ENCODE measurements around the gene COMMD1. TPM values are rescaled to one million over a fixed set of nuclear protein-coding genes. Genes with fewer than 3 reads are reported as not detected.

COMMD1 gene
- total RNA-seq, 1 experiment from 2014 or later = 31.7 TPM

DNA sequence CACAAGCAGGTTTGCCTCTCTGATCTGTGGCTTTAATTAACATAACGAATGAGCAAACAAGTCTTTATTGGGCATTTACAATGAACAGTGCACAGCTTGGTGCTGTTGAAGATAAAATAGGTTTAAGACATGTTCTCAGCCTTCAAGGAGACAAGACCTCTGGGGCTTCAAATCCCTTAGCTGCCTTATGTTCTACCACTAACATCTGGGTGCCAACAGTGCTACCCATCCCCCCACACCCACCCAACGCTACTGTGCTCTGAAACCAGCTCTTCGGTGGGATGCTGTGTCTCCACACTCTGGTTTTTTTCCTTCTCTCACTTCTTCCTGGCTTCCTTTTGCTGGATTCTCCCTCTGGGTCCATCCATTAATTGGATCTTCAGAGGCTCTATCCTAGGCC, 276.4 kb downstream of the COMMD1 start:
- H3K4me2 ChIP-seq (ENCODE audit: low read length) = no peak overlapping the region
- ATAC-seq = no peak
- H3K79me2 ChIP-seq (ENCODE audit: low read length) = no peaks in the 10 kb centered on the region
- DNase-seq = no peak
- H3K4me3 ChIP-seq (ENCODE audit: low read length) = no peak overlapping the region
- TF ChIP-seq, protein P1, sequence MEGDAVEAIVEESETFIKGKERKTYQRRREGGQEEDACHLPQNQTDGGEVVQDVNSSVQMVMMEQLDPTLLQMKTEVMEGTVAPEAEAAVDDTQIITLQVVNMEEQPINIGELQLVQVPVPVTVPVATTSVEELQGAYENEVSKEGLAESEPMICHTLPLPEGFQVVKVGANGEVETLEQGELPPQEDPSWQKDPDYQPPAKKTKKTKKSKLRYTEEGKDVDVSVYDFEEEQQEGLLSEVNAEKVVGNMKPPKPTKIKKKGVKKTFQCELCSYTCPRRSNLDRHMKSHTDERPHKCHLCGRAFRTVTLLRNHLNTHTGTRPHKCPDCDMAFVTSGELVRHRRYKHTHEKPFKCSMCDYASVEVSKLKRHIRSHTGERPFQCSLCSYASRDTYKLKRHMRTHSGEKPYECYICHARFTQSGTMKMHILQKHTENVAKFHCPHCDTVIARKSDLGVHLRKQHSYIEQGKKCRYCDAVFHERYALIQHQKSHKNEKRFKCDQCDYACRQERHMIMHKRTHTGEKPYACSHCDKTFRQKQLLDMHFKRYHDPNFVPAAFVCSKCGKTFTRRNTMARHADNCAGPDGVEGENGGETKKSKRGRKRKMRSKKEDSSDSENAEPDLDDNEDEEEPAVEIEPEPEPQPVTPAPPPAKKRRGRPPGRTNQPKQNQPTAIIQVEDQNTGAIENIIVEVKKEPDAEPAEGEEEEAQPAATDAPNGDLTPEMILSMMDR (conservative IDR thresholded peaks at IDR 0.05; ENCODE audit: low read depth, low read length) = no peak
- H3K4me1 ChIP-seq (ENCODE audit: insufficient read depth, low read length) = no peaks in the 10 kb centered on the region
- H2AFZ ChIP-seq (ENCODE audit: low read length) = no peak overlapping the region
- H3K36me3 ChIP-seq (ENCODE audit: low read depth, low read length) = no peaks in the 10 kb centered on the region
- H3F3A ChIP-seq (ENCODE audit: low read length, unreplicated experiment) = no peaks in the 10 kb centered on the region
- intact Hi-C loops (cut with micrococcal nuclease) = no loop called here
- no peaks in the 10 kb centered on the region for H3K27me3 ChIP-seq (ENCODE audit: low read length)
- H4K20me1 ChIP-seq (ENCODE audit: low read length) = no peaks in the 10 kb centered on the region
- ChIA-PET POLR2A (ENCODE audit: unreplicated experiment) (no interaction called here), CTCF (no interaction called here)
- H3K9me3 ChIP-seq (ENCODE audit: low read length) = no peaks in the 10 kb centered on the region
- H3K9me2 ChIP-seq (replicated peaks; ENCODE audit: low read length) = no peaks in the 10 kb centered on the region
- no peak overlapping the region for H3K9ac ChIP-seq (ENCODE audit: low read length)
- no peak overlapping the region for H3K27ac ChIP-seq (ENCODE audit: low read length)
- no TSS peak for BruUV-seq (replicated peaks)

DNA sequence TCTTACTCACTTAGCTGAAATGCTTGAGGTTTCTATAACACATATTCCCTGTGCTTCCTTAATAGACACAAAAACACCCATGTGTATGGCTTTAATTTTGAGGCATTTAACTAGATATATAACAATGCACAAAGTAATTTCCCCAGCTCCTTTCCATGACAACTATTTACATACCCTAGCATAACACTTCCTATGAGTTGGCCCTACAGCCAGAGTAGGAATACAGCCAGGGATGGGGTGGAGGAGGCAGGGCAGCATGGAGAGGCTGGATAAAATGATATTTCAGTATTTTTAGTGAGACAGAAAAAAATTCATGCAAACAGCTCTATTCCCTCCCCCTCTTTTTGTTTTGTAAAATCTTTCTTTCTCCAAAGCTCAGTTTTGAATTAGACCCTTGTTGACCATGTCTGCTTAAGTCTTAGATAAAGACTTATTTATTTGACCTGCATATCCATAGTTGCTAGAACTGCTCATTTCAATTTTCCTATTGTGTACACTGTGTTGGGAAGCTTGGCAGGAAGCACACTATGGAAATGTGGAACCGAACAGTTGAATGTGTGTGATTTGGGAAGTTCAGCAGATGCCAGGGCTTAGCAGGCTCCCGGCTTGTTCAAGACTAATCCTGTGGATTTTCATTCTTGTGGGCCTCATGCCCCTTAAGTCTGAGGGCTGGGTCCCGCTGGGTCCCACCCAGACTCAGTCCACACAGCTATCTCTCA, 279.2 kb downstream of the COMMD1 start:
- no peak overlapping the region for H3K27ac ChIP-seq (ENCODE audit: low read length)
- H3K4me1 ChIP-seq (ENCODE audit: insufficient read depth, low read length) = no peaks in the 10 kb centered on the region
- no peaks in the 10 kb centered on the region for H3K9me3 ChIP-seq (ENCODE audit: low read length)
- DNase-seq (no peak), ATAC-seq (peak; percentile 76)
- TF ChIP-seq, protein P1 (conservative IDR thresholded peaks at IDR 0.05; ENCODE audit: low read depth, low read length) = no peak
- no peak for TF ChIP-seq EZH2 (IDR thresholded peaks at IDR 0.05; ENCODE audit: low read length, unreplicated experiment)
- no peak for TF ChIP-seq EZH2phosphoT487 (IDR thresholded peaks at IDR 0.05; ENCODE audit: borderline replicate concordance, low read length)
- no peaks in the 10 kb centered on the region for H3F3A ChIP-seq (ENCODE audit: low read length, unreplicated experiment)
- no peaks in the 10 kb centered on the region for H3K79me2 ChIP-seq (ENCODE audit: low read length)
- H4K20me1 ChIP-seq (ENCODE audit: low read length) = no peaks in the 10 kb centered on the region
- no peak overlapping the region for H3K4me3 ChIP-seq (ENCODE audit: low read length)
- H2AFZ ChIP-seq (ENCODE audit: low read length) = no peak overlapping the region
- BruUV-seq (replicated peaks) = no TSS peak
- no peak overlapping the region for H3K9ac ChIP-seq (ENCODE audit: low read length)
- ChIA-PET POLR2A (ENCODE audit: unreplicated experiment) (interaction anchor here (0.5 kb wide), 1 partner anchor 584 kb away, joined by 3 read pairs; no protein-coding TSS in a partner anchor), CTCF (no interaction called here)
- no peaks in the 10 kb centered on the region for H3K36me3 ChIP-seq (ENCODE audit: low read depth, low read length)
- intact Hi-C loops (cut with micrococcal nuclease) = no loop called here
- no peaks in the 10 kb centered on the region for H3K27me3 ChIP-seq (ENCODE audit: low read length)
- H3K4me2 ChIP-seq (ENCODE audit: low read length) = no peak overlapping the region
- H3K9me2 ChIP-seq (replicated peaks; ENCODE audit: low read length) = no peaks in the 10 kb centered on the region

Other genes with a start within 250 kb of the COMMD1 start
- 2.0 and 3.2 TPM in 2 replicates for gene FAM161A, start 51.6 kb upstream of the COMMD1 start, total RNA-seq (2014; rRNA removed)
- 185 and 195 TPM in 2 replicates for gene CCT4, start 17.0 kb upstream of the COMMD1 start, total RNA-seq (2014; rRNA removed)

All from PC-3 (cell line).